EH (cell line): ENCODE measurements around the gene TEX36.
"Not testable (repeated sequence)": the region's sequence is repeated elsewhere in the genome, so short reads cannot be mapped to it uniquely, and the experiment has no call there.

Experiments
- DNase-seq: peaks from one replicate; pipeline ENCODE4 v3.0.0-alpha.2; 2015; ENCODE audit warnings: low read depth

TEX36 gene

DNA sequence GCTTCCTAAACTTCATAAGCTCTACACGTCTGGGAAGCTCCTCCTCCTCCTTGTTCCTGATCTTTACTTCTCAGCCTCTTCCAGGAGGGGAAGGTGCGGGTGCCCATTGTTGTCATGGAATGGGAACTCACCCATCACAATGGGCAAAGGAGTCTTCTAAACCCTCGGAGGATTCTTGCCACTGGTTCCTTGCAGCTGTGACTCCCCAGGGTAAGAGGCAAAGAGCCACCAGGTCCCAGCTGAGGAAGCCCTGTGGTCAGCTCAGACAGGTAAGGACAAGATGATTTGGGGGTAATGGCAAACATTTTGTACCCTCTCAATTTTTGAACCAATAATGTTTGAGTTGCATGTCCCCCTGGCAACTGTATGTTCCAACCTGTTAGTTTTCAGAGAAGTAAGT is at the start of gene TEX36:
Gene TEX36 (minus strand): TSS at position 101 of the 400 bp plus-strand sequence. CDS start 174 bp downstream, outside the sequence.
- no peak for DNase-seq

DNA sequence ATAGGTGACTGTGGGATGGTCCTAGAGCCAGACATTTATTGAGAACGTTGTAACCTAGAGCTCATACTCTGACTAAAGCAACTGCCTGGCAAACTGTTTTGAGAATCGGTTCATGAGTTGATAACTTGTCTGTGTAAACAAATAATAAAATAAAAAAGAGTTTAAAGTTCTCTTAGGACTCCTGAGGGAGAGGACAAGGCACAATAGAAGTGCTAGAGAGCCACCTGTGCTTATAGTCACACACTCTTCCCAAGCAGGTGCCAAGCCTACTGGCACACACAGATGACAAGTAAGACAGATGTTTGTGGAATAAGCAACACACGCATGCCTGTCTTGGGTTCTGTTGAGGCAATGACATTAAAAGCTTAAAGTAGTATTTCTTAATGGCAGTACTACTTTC is 44.5 kb upstream of the TEX36 start:
- no peak for DNase-seq

- DNase-seq = no peak
Observed at GRCh38 chr10:125726914-125727313, 44.0 kb upstream of the TEX36 start.

DNA sequence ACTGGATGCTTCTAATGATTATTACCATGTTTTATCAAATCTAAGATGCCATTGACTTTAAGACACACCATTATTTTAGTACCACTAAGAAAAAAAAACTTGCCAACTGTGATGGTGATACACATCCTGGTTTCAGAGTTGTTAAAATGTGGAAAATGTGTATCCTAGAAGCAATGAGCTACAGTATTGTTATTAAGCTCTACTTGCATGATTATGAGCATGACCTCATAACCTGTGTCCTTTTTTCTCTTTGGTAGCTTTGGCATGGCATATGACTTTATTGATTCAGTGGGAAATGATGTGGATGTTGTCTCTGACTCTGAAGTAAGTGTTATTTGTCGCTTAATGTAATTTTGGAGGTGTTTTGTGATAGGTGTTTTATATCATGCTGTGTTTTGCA is 39.8 kb upstream of the TEX36 start:
- no peak for DNase-seq

GRCh38 chr10:125721035-125721434 is 38.1 kb upstream of the TEX36 start:
- DNase-seq = no peak

GRCh38 chr10:125720002-125720382 is 37.0 kb upstream of the TEX36 start:
- DNase-seq = no peak

DNA sequence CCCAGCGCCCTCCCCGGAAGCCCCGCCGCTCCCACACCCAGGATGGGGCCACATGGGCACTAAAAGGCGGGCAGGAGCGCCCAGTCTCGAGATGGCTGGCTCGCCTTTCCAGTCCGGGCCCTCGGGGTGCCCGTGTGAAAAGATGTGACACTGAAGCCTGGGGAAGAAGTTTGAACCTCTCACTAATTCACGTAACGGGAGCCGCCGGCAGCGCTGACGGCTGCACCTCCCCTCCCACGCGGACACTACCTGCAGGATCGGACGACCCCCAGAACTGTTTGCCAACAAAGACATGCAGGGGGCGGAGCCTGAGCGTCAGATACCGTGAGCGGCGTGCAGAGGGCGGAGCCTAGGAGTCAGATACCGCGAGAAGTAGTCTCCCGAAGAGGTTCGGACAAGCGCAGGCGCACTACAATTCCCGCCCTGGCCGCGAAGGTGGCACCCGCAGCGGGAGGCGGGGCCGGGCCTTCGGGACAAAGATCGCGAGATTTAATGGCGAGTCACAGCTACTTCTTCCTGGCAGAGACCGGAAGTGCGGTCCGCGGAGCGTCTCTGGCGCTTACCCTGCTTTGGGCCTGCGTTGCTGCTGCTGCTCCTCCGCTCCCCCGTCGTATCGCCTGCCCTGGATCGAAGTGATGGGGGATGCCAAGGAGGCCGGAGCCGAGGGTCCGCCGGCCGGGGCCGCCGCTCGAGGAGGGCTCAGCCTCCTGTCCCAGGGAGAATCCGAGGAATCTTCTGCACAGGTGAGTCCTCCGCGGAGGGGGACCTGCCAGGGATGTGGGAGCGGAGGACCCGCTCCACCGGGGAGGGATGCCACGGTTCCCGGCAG is 36.4 kb upstream of the TEX36 start, which contains the start of gene EDRF1:
Gene EDRF1 (plus strand): TSS at position 537 of the 829 bp plus-strand sequence. CDS start 99 bp downstream, at position 636.
- peak; percentile 99 for DNase-seq

- not testable (repeated sequence) for DNase-seq
Observed at GRCh38 chr10:125714728-125715127, 31.8 kb upstream of the TEX36 start.

DNA sequence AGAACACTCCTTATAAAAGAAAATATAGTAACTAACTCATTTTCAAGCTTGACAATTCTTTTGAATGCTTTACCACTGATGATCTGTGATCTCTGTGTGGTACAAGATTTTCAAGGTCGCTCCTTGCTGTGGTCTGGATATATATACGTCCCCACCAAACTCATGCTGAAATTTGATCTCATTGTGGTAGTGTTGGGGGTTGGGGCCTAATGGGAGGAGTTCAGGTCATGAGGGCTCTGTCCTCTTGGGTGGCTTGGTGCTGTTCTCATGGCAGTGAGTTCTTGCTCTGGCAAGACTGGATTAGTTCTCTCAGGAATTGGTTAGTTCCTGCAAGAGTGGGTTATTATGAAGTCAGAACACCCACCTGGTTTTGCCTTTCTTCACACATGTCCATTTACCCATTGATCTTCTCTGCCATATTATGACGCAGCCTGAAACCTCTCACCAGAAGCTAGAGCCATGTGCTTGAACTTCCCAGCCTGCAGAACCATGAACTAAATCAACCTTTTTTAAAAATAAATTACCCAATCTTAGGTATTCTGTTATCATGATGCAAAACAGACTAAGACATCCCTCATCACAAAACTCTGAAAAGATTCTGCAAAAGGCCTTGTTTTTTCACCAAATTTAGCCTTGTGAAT is 28.3 kb upstream of the TEX36 start:
- no peak for DNase-seq

DNA sequence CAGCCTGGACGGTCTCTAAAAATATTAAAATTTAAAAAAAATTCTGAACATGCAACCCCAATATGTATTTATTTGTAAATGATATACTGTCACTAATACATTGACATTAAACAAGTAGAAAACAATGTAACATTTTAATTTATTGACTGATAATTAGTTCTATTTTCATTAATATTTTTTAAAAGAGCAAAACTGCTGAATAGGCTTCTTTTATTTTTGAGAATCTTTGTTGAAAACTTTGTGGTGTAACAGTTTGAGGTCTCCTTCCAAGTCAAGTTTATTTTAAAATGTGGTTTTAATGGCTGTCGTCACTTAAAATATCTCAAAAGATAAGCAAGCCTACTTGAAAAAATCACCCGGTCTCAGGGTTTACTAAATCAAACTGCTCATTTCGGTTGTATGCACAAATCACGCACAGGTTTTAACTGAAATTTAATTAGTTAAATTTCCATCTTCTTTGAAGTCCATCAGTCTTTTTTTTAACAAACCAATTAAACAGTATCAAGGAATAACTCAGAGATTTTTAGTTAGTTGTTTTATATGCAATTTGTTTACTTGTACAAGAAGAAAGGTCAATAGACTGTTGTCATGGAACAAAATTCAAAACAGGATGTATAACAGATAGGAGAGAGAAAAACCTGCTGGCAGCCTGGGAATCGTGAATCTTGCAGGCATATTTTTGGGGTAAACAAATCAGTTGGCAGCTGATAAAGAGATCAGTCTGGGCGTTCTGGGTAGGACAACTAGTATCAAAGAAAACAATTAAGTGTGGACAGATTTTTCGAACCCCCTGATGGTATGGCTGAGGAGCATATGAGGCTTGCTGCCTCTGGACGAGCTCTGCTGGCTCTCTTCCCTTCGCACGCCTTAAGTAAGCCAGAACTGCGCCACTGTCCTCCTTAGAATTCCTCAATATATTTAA is 26.9 kb upstream of the TEX36 start:
- peak; percentile 28 for DNase-seq

- no peak for DNase-seq
Observed at GRCh38 chr10:125708971-125709503, 26.1 kb upstream of the TEX36 start.

GRCh38 chr10:125707541-125708468 is 24.8 kb upstream of the TEX36 start:
- peak; percentile 80 for DNase-seq

DNA sequence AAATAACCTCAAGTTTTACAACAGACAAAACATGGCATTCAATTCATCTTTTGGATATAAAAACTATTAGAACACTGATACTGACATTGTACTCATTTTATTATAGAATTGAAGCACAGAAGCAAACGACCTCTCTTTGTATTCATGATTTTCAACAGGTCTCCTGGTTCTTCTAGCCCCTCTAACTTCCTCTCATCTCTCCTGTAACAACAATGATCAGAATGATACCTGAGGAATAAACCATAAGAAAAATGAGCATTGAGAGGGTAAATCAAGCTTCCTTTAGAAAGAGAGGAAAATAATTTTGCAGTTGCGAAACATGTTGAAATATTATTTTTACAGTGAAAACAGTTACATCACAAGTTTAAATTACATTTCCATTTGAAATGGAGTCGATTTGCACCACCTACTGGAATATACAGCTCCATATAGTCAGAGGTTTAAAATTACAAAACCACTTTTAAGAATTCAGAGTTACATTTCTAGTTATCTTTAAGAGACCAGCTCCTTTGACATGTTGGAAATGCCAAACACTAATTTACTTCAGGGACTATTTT is 17.5 kb upstream of the TEX36 start:
- peak; percentile 48 for DNase-seq

DNA sequence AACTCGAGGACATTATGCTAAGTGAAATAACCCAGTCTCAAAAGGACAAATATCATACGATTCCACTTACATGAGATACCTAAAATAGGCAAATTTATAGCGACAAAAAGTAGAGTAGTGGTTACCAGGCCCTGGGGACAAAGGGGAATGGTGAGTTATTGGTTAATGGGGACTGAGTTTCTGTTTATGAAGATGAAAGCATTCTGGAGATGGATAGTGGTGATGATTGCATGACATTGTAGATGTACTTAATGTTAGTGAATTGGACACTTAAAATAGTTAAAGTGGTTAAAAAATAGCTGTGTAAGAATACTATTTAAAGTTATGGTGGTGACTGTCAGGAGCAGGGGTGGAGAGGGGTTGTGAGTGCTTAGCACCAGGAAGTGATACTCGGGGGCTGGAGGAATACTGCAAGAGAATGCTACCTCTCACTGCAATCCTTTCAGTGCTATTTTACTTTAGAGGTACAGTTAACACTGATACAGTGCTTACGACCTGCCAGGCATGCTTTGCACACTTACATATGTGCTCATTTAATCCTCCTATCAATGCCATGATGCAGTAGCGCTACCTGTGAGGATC is 16.7 kb upstream of the TEX36 start:
- DNase-seq = no peak

DNA sequence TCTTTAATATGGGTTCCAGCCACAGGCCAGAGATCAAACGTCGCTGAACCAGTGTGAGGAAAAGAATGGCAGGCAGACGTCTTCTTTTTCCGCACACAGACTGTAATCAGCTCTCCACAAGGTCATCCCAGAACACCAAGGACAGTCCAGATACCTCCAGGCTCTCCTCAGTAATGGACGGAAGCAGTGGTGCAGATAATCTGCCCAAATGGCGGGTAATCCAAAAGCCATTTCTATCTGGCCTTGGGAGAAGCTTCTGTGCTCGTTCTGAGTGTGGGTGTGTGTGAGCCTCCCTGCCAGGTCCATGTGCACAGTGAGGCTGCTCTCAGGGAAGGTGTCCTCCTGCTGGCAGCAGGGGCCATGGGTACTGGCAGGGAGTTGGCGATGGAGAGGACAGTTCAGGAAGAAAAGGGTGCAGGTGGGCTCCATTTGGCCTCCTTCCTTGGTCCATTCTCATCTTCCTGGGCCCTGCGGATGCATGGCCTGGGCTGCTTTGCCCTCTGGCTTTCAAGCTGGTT is 15.6 kb upstream of the TEX36 start:
- no peak for DNase-seq

GRCh38 chr10:125696884-125697283 is 13.9 kb upstream of the TEX36 start:
- not testable (repeated sequence) for DNase-seq

DNA sequence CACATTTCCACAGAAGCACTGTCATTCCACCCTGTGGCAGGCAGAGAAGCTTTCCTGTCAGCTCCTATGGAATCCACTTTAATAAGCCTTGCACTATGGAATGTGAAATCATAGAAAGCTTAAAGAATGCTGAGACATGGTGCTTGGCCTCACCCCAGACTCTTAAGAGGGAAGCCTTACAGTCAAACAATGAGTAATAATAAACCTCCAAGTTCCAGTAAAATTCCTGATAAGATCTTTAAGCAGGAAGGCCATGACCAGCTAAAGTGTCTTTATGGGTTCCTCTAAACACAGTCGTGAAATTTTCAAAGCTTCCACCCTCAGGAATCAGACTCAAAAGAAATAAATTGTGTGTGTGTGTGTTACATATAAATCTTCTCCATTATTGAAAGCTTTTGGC is 11.9 kb upstream of the TEX36 start:
- peak; percentile 99 for DNase-seq

GRCh38 chr10:125693524-125693847 is 10.5 kb upstream of the TEX36 start:
- no peak for DNase-seq

- DNase-seq = peak; percentile 90
Observed at GRCh38 chr10:125692601-125693523, 9.9 kb upstream of the TEX36 start.
